Measurements from ENCODE around the gene PCSK5. TPM values are rescaled to one million over a fixed set of nuclear protein-coding genes. Genes with fewer than 3 reads are reported as not detected.
"Not testable (repeated sequence)": the region's sequence is repeated elsewhere in the genome, so short reads cannot be mapped to it uniquely, and the experiment has no call there.

Gene PCSK5
- total RNA-seq, 2 experiments from 2014 or later, result 3.0 to 3.1 TPM

- CTCF ChIA-PET, result no interaction called here
Observed at GRCh38 chr9:76342858-76343257, 452.4 kb downstream of the PCSK5 start.

GRCh38 chr9:76349865-76350264, 459.4 kb downstream of the PCSK5 start:
- no peak overlapping the region for H3K27ac Mint-ChIP-seq
- ChIA-PET CTCF (no interaction called here), POLR2A (no interaction called here)
- no peak overlapping the region for H3K4me3 Mint-ChIP-seq
- no peak for ATAC-seq
- intact Hi-C loops (cut with DNase I, micrococcal nuclease), result no loop called here
- H3K36me3 Mint-ChIP-seq (ENCODE audit: low read depth), result no peaks in the 10 kb centered on the region
- H3K9me3 Mint-ChIP-seq (ENCODE audit: low read depth), result no peaks in the 10 kb centered on the region
- H3K4me1 Mint-ChIP-seq, result no peaks in the 10 kb centered on the region
- no peaks in the 10 kb centered on the region for H3K27me3 Mint-ChIP-seq
- DNase-seq, result no peak

More at GRCh38 chr9:76342858-76343257, 452.4 kb downstream of the PCSK5 start:
- POLR2A ChIA-PET, result no interaction called here
- Mint-ChIP-seq H3K27ac (no peak overlapping the region), H3K4me3 (no peak overlapping the region), H3K9me3 (ENCODE audit: low read depth) (peaks cover 3% of the 10 kb centered on the region), H3K27me3 (peaks cover 14% of the 10 kb centered on the region), H3K36me3 (ENCODE audit: low read depth) (no peaks in the 10 kb centered on the region), H3K4me1 (no peaks in the 10 kb centered on the region)
- intact Hi-C loops (cut with DNase I, micrococcal nuclease), result no loop called here
- DNase-seq, result no peak
- ATAC-seq, result no peak

- POLR2A ChIA-PET, result no interaction called here
- H3K27me3 Mint-ChIP-seq, result no peaks in the 10 kb centered on the region
- H3K4me1 Mint-ChIP-seq, result no peaks in the 10 kb centered on the region
- intact Hi-C loops (cut with DNase I, micrococcal nuclease), result no loop called here
- no peak overlapping the region for H3K4me3 Mint-ChIP-seq
- no peaks in the 10 kb centered on the region for H3K9me3 Mint-ChIP-seq (ENCODE audit: low read depth)
- CTCF ChIA-PET, result no interaction called here
- H3K36me3 Mint-ChIP-seq (ENCODE audit: low read depth), result no peaks in the 10 kb centered on the region
- ATAC-seq (no peak), DNase-seq (no peak)
- no peak overlapping the region for H3K27ac Mint-ChIP-seq
Observed at GRCh38 chr9:76351006-76351405, 460.5 kb downstream of the PCSK5 start.

- POLR2A ChIA-PET, result no interaction called here
- no peaks in the 10 kb centered on the region for H3K36me3 Mint-ChIP-seq (ENCODE audit: low read depth)
Observed at GRCh38 chr9:76352026-76352620, 461.6 kb downstream of the PCSK5 start.

GRCh38 chr9:76353280-76353679, 462.8 kb downstream of the PCSK5 start:
- DNase-seq (no peak), ATAC-seq (no peak)
- POLR2A ChIA-PET, result no interaction called here
- CTCF ChIA-PET, result no interaction called here
- no peak overlapping the region for H3K27ac Mint-ChIP-seq
- H3K4me3 Mint-ChIP-seq, result no peak overlapping the region
- intact Hi-C loops (cut with DNase I, micrococcal nuclease), result no loop called here
- no peaks in the 10 kb centered on the region for H3K36me3 Mint-ChIP-seq (ENCODE audit: low read depth)
- H3K27me3 Mint-ChIP-seq, result no peaks in the 10 kb centered on the region
- H3K4me1 Mint-ChIP-seq, result no peaks in the 10 kb centered on the region
- H3K9me3 Mint-ChIP-seq (ENCODE audit: low read depth), result no peaks in the 10 kb centered on the region

More at GRCh38 chr9:76352026-76352620, 461.6 kb downstream of the PCSK5 start:
- Mint-ChIP-seq H3K9me3 (ENCODE audit: low read depth) (no peaks in the 10 kb centered on the region), H3K27ac (no peak overlapping the region), H3K4me1 (no peaks in the 10 kb centered on the region), H3K27me3 (no peaks in the 10 kb centered on the region), H3K4me3 (no peak overlapping the region)
- intact Hi-C loops (cut with DNase I, micrococcal nuclease), result no loop called here
- ATAC-seq (no peak), DNase-seq (no peak)
- CTCF ChIA-PET, result interaction anchor here (0.6 kb wide), 2 partner anchors 19 to 28 kb away, joined by 3 read pairs; no protein-coding TSS in a partner anchor

- ChIA-PET POLR2A (no interaction called here), CTCF (no interaction called here)
- Mint-ChIP-seq H3K4me1 (no peaks in the 10 kb centered on the region), H3K36me3 (ENCODE audit: low read depth) (no peaks in the 10 kb centered on the region), H3K9me3 (ENCODE audit: low read depth) (no peaks in the 10 kb centered on the region), H3K4me3 (no peak overlapping the region), H3K27ac (no peak overlapping the region), H3K27me3 (no peaks in the 10 kb centered on the region)
- ATAC-seq (no peak), DNase-seq (no peak)
- intact Hi-C loops (cut with DNase I, micrococcal nuclease), result no loop called here
Observed at GRCh38 chr9:76354221-76354620, 463.7 kb downstream of the PCSK5 start.

GRCh38 chr9:76355886-76356285, 465.4 kb downstream of the PCSK5 start:
- CTCF ChIA-PET, result no interaction called here
- DNase-seq (no peak), ATAC-seq (no peak)
- Mint-ChIP-seq H3K36me3 (ENCODE audit: low read depth) (no peaks in the 10 kb centered on the region), H3K9me3 (ENCODE audit: low read depth) (no peaks in the 10 kb centered on the region), H3K4me1 (no peaks in the 10 kb centered on the region), H3K27me3 (no peaks in the 10 kb centered on the region), H3K27ac (no peak overlapping the region), H3K4me3 (no peak overlapping the region)
- intact Hi-C loops (cut with DNase I, micrococcal nuclease), result no loop called here
- POLR2A ChIA-PET, result interaction anchor here (0.7 kb wide), 1 partner anchor 1115 kb away, joined by 8 read pairs; no protein-coding TSS in a partner anchor

- ATAC-seq, result no peak
- ChIA-PET CTCF (no interaction called here), POLR2A (no interaction called here)
- no peaks in the 10 kb centered on the region for H3K27me3 Mint-ChIP-seq
- no peaks in the 10 kb centered on the region for H3K9me3 Mint-ChIP-seq (ENCODE audit: low read depth)
- DNase-seq, result no peak
- no peak overlapping the region for H3K27ac Mint-ChIP-seq
- intact Hi-C loops (cut with DNase I, micrococcal nuclease), result no loop called here
- no peaks in the 10 kb centered on the region for H3K4me1 Mint-ChIP-seq
- H3K36me3 Mint-ChIP-seq (ENCODE audit: low read depth), result no peaks in the 10 kb centered on the region
- no peak overlapping the region for H3K4me3 Mint-ChIP-seq
Observed at GRCh38 chr9:76357555-76357954, 467.1 kb downstream of the PCSK5 start.

- POLR2A ChIA-PET, result no interaction called here
- intact Hi-C loops (cut with DNase I, micrococcal nuclease), result no loop called here
- no peak for ATAC-seq
Observed at GRCh38 chr9:76358628-76359280, 468.3 kb downstream of the PCSK5 start.

GRCh38 chr9:76359365-76359764, 468.9 kb downstream of the PCSK5 start:
- Mint-ChIP-seq H3K27ac (no peak overlapping the region), H3K36me3 (ENCODE audit: low read depth) (no peaks in the 10 kb centered on the region)
- no peak for ATAC-seq

More at GRCh38 chr9:76358628-76359280, 468.3 kb downstream of the PCSK5 start:
- Mint-ChIP-seq H3K27me3 (no peaks in the 10 kb centered on the region), H3K9me3 (ENCODE audit: low read depth) (no peaks in the 10 kb centered on the region), H3K27ac (no peak overlapping the region), H3K36me3 (ENCODE audit: low read depth) (no peaks in the 10 kb centered on the region), H3K4me3 (no peak overlapping the region), H3K4me1 (no peaks in the 10 kb centered on the region)
- CTCF ChIA-PET, result interaction anchor here (0.6 kb wide), 2 partner anchors 432 to 794 kb away, joined by 3 to 5 read pairs; no protein-coding TSS in a partner anchor
- no peak for DNase-seq

GRCh38 chr9:76359766-76360165, 469.3 kb downstream of the PCSK5 start:
- Mint-ChIP-seq H3K4me1 (no peaks in the 10 kb centered on the region), H3K27ac (no peak overlapping the region), H3K4me3 (no peak overlapping the region), H3K27me3 (no peaks in the 10 kb centered on the region), H3K9me3 (ENCODE audit: low read depth) (no peaks in the 10 kb centered on the region), H3K36me3 (ENCODE audit: low read depth) (no peaks in the 10 kb centered on the region)
- ATAC-seq (no peak), DNase-seq (no peak)
- CTCF ChIA-PET, result interaction anchor here (0.6 kb wide), 1 partner anchor 33 kb away, joined by 3 read pairs; no protein-coding TSS in a partner anchor
- intact Hi-C loops (cut with DNase I, micrococcal nuclease), result no loop called here
- POLR2A ChIA-PET, result no interaction called here

More at GRCh38 chr9:76359365-76359764, 468.9 kb downstream of the PCSK5 start:
- H3K4me1 Mint-ChIP-seq, result no peaks in the 10 kb centered on the region
- no peak for DNase-seq
- H3K4me3 Mint-ChIP-seq, result no peak overlapping the region
- H3K9me3 Mint-ChIP-seq (ENCODE audit: low read depth), result no peaks in the 10 kb centered on the region
- ChIA-PET POLR2A (no interaction called here), CTCF (interaction anchor here (0.6 kb wide), 2 partner anchors 33 to 432 kb away, joined by 3 read pairs; no protein-coding TSS in a partner anchor)
- intact Hi-C loops (cut with DNase I, micrococcal nuclease), result no loop called here
- H3K27me3 Mint-ChIP-seq, result no peaks in the 10 kb centered on the region

- ATAC-seq; POLR2A ChIA-PET; H3K27ac Mint-ChIP-seq; H3K9me3 Mint-ChIP-seq (ENCODE audit: low read depth); H3K4me1 Mint-ChIP-seq; H3K4me3 Mint-ChIP-seq; H3K27me3 Mint-ChIP-seq; H3K36me3 Mint-ChIP-seq (ENCODE audit: low read depth); intact Hi-C loops (cut with DNase I, micrococcal nuclease); DNase-seq: not testable (repeated sequence)
- CTCF ChIA-PET, result interaction anchor here (0.7 kb wide), 1 partner anchor 1404 kb away, joined by 3 read pairs; no protein-coding TSS in a partner anchor
Observed at GRCh38 chr9:76362332-76363031, 472.0 kb downstream of the PCSK5 start.

Measured in activated CD4-positive, alpha-beta T cell treated with anti-CD3 and anti-CD28 coated beads for 36 hours (primary cell).